K562 (cell line): ENCODE data around the gene KRT77. TPM values are rescaled to one million over a fixed set of nuclear protein-coding genes. Genes with fewer than 3 reads are reported as not detected.

Experiments used
- BACH1 ChIP-seq: fragments of 200-800 bp; sonication (Bioruptor generic); IDR thresholded peaks from 2 replicates; pipeline ENCODE4 v1.6.1; 2016; ENCODE audit warnings: missing genetic modification characterization, missing compliant biosample characterization
- CHD1 ChIP-seq: fragments of 200-600 bp; sonication (generic); IDR thresholded peaks from one replicate; pipeline ENCODE4 v1.6.1; 2012; ENCODE audit warnings: mild to moderate bottlenecking, moderate library complexity, low read length, inconsistent platforms
- JUND ChIP-seq, 2 experiments: IDR thresholded peaks; 2 replicates in 1 of 2; 3 replicates in 1 of 2; pipeline ENCODE4 v1.6.1; 2011; ENCODE audit warnings: borderline replicate concordance in 2 of 2, low read depth in 2 of 2, low read length in 2 of 2, improper control_type of control experiment in 1 of 2, missing biosample characterization in 1 of 2, missing genetic modification characterization in 1 of 2, missing genetic modification reagents in 1 of 2
- MEIS2 ChIP-seq: fragments of 450-650 bp; IDR thresholded peaks from 2 replicates; pipeline ENCODE4 v1.6.1; 2014; ENCODE audit warnings: mild to moderate bottlenecking; ENCODE audit not compliant: partially characterized antibody
- NFIX ChIP-seq: fragments of 250-450 bp; sonication (Bioruptor Pico); IDR thresholded peaks from 2 replicates; pipeline ENCODE4 v1.4.0; 2020; ENCODE audit warnings: low read depth, mild to moderate bottlenecking, moderate library complexity
- SETDB1 ChIP-seq: IDR thresholded peaks from one replicate; pipeline ENCODE4 v1.6.1; 2012; ENCODE audit warnings: low read length, control low read depth, inconsistent platforms
- SRSF9 ChIP-seq: fragments of 200-400 bp; formaldehyde crosslinking; IDR thresholded peaks from 2 replicates; pipeline ENCODE4 v1.6.1; 2017; ENCODE audit warnings: low read depth, low read length, borderline replicate concordance
- ZBTB8A ChIP-seq: fragments of 450-650 bp; IDR thresholded peaks from 2 replicates; pipeline ENCODE4 v1.6.1; 2018; ENCODE audit warnings: mild to moderate bottlenecking, moderate library complexity; ENCODE audit not compliant: partially characterized antibody
- ZC3H4 ChIP-seq: sonication (generic); formaldehyde crosslinking; IDR thresholded peaks from 2 replicates; pipeline ENCODE4 v1.9.0; 2021; ENCODE audit warnings: missing genetic modification reagents, borderline replicate concordance
- ZNF408 ChIP-seq: fragments of 250-450 bp; sonication (Bioruptor Pico); IDR thresholded peaks from 2 replicates; pipeline ENCODE4 v1.4.0; 2020; ENCODE audit warnings: low read depth, mild to moderate bottlenecking, moderate library complexity
- polyA plus RNA-seq, 8 experiments: library from polyadenylated mRNA; depleted of rRNA in 4 of 8; stranded (reverse) in 5 of 8; unstranded in 3 of 8; fragments of >200 nt; fragmentation: Nextera tagmentation in 2 of 8; fragmentation: Illumina TruSeq in 1 of 8; extraction: Ambion mirVana in 2 of 8; extraction: Trizol in 1 of 8; gene quantifications; 2 replicates each; pipeline versions ENCODE4 v1.2.1 to v1.2.3, GENCODE V29; 2011 to 2014; ENCODE audit warnings: inconsistent platforms in 1 of 8, missing spikeins in 1 of 8
- total RNA-seq, 7 experiments: library from RNA; depleted of rRNA in 6 of 7; stranded (reverse); fragments of >200 nt in 6 of 7; fragmentation: Illumina TruSeq in 2 of 7; extraction: Trizol in 2 of 7; gene quantifications; 2 replicates each; pipeline versions ENCODE4 v1.2.1 to v1.2.3, GENCODE V29; 2011 to 2021; ENCODE audit warnings: low replicate concordance in 1 of 7
- TF ChIP-seq, protein P1 (sequence below), 2 experiments: fragments of 450-650 bp in 1 of 2; sonication (generic) in 1 of 2; formaldehyde crosslinking in 1 of 2; IDR thresholded peaks in 1 of 2; conservative IDR thresholded peaks in 1 of 2; 2 replicates each; pipeline versions ENCODE4 v1.6.1 to v1.8.1; 2016 to 2023; ENCODE audit warnings: mild to moderate bottlenecking in 2 of 2, moderate library complexity in 2 of 2, inconsistent platforms in 1 of 2, missing genetic modification reagents in 1 of 2
- TF ChIP-seq, protein P2 (sequence below): fragments of 450-650 bp; IDR thresholded peaks from 2 replicates; pipeline ENCODE4 v1.6.1; 2017; ENCODE audit warnings: antibody characterized with exemption, mild to moderate bottlenecking
- TF ChIP-seq, protein P3 (sequence below): fragments of 450-650 bp; IDR thresholded peaks from 2 replicates; pipeline ENCODE4 v1.6.1; 2016
- TF ChIP-seq, protein P4 (sequence below): IDR thresholded peaks from 2 replicates; pipeline ENCODE4 v1.6.1; 2012; ENCODE audit warnings: low read depth, low read length, improper control_type of control experiment, borderline replicate concordance
- TF ChIP-seq, protein P5 (sequence below): fragments of 450-650 bp; IDR thresholded peaks from 2 replicates; pipeline ENCODE4 v1.7.0; 2016; ENCODE audit warnings: borderline replicate concordance

KRT77 gene
- total and polyA plus RNA-seq, 9 of the 15 experiments (the other 6 are each of a cell fraction or from before 2014, with no cell fraction given) = not detected

DNA sequence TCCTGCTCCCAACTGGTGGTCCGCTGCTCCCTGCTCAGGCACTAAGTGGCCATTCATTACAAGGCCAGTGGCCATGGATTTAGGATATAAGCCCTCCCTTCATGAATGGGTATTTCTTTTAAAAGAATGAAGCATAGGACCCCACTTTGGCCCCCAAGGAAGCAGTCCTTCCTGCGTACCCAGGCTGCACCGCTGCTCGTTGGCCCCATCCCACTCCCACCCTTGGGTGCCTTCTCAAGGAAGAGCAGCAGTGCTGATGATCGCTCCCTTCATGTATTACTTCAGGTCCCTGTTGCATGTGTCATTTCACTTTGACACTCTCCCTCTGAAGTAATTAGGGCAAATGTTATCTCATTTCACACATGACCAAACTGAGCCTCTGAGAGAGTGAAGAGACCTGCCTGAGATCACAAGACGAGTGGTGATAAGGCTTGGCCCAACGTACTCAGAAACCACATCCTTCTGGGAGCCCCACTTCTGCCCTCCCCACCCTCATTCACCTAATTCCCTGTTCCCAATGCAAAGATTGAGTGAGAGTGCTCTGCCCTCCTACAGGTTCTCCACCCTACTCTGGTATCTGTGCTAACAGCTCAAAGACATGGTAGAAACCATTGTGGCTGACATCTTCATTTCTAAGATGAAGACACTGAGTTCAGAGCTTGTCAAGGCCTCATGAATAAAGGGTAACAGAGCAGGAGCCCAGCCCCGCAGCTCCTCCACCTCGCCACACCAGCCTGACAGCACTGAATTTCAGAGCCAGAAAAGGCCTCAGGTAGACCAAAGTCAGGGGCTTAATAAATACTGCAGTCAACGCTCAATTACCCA lies 41.0 kb downstream of the KRT77 start (continued):
- TF ChIP-seq, protein P1, sequence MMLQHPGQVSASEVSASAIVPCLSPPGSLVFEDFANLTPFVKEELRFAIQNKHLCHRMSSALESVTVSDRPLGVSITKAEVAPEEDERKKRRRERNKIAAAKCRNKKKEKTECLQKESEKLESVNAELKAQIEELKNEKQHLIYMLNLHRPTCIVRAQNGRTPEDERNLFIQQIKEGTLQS (IDR thresholded peaks at IDR 0.05) = peak; percentile 77
- TF ChIP-seq, protein P1 (CRISPR knock-in tag; conservative IDR thresholded peaks at IDR 0.05) = no peak
- TF ChIP-seq SRSF9 = no peak
- TF ChIP-seq, protein P2, sequence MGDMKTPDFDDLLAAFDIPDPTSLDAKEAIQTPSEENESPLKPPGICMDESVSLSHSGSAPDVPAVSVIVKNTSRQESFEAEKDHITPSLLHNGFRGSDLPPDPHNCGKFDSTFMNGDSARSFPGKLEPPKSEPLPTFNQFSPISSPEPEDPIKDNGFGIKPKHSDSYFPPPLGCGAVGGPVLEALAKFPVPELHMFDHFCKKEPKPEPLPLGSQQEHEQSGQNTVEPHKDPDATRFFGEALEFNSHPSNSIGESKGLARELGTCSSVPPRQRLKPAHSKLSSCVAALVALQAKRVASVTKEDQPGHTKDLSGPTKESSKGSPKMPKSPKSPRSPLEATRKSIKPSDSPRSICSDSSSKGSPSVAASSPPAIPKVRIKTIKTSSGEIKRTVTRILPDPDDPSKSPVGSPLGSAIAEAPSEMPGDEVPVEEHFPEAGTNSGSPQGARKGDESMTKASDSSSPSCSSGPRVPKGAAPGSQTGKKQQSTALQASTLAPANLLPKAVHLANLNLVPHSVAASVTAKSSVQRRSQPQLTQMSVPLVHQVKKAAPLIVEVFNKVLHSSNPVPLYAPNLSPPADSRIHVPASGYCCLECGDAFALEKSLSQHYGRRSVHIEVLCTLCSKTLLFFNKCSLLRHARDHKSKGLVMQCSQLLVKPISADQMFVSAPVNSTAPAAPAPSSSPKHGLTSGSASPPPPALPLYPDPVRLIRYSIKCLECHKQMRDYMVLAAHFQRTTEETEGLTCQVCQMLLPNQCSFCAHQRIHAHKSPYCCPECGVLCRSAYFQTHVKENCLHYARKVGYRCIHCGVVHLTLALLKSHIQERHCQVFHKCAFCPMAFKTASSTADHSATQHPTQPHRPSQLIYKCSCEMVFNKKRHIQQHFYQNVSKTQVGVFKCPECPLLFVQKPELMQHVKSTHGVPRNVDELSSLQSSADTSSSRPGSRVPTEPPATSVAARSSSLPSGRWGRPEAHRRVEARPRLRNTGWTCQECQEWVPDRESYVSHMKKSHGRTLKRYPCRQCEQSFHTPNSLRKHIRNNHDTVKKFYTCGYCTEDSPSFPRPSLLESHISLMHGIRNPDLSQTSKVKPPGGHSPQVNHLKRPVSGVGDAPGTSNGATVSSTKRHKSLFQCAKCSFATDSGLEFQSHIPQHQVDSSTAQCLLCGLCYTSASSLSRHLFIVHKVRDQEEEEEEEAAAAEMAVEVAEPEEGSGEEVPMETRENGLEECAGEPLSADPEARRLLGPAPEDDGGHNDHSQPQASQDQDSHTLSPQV = no peak; the same call in none of the 2 replicates
- TF ChIP-seq SETDB1 = no peak
- TF ChIP-seq, protein P3, sequence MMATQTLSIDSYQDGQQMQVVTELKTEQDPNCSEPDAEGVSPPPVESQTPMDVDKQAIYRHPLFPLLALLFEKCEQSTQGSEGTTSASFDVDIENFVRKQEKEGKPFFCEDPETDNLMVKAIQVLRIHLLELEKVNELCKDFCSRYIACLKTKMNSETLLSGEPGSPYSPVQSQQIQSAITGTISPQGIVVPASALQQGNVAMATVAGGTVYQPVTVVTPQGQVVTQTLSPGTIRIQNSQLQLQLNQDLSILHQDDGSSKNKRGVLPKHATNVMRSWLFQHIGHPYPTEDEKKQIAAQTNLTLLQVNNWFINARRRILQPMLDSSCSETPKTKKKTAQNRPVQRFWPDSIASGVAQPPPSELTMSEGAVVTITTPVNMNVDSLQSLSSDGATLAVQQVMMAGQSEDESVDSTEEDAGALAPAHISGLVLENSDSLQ = peak; percentile 88
- peak; percentile 51; the same call in 1 of the 2 replicates for TF ChIP-seq BACH1 (tag)
- TF ChIP-seq NFIX (CRISPR knock-in tag) = no peak
- no peak for TF ChIP-seq ZBTB8A
- no peak for TF ChIP-seq CHD1
- TF ChIP-seq, protein P4, sequence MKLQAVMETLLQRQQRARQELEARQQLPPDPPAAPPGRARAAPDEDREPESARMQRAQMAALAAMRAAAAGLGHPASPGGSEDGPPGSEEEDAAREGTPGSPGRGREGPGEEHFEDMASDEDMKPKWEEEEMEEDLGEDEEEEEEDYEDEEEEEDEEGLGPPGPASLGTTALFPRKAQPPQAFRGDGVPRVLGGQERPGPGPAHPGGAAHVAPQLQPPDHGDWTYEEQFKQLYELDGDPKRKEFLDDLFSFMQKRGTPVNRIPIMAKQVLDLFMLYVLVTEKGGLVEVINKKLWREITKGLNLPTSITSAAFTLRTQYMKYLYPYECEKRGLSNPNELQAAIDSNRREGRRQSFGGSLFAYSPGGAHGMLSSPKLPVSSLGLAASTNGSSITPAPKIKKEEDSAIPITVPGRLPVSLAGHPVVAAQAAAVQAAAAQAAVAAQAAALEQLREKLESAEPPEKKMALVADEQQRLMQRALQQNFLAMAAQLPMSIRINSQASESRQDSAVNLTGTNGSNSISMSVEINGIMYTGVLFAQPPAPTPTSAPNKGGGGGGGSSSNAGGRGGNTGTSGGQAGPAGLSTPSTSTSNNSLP = peak; percentile 20; the same call in 1 of the 2 replicates
- TF ChIP-seq, protein P5, sequence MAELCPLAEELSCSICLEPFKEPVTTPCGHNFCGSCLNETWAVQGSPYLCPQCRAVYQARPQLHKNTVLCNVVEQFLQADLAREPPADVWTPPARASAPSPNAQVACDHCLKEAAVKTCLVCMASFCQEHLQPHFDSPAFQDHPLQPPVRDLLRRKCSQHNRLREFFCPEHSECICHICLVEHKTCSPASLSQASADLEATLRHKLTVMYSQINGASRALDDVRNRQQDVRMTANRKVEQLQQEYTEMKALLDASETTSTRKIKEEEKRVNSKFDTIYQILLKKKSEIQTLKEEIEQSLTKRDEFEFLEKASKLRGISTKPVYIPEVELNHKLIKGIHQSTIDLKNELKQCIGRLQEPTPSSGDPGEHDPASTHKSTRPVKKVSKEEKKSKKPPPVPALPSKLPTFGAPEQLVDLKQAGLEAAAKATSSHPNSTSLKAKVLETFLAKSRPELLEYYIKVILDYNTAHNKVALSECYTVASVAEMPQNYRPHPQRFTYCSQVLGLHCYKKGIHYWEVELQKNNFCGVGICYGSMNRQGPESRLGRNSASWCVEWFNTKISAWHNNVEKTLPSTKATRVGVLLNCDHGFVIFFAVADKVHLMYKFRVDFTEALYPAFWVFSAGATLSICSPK = no peak
- TF ChIP-seq ZC3H4 (CRISPR knock-in tag) = no peak
- no peak for TF ChIP-seq ZNF408 (CRISPR knock-in tag)
- TF ChIP-seq JUND (IDR thresholded peaks at IDR 0.05; ENCODE audit: borderline replicate concordance, low read depth, low read length) = peak; percentile 87
- TF ChIP-seq JUND (tag; IDR thresholded peaks at IDR 0.05; ENCODE audit: borderline replicate concordance, low read depth, low read length) = peak; percentile 87; the same call in 2 of the 3 replicates
- peak; percentile 91 for TF ChIP-seq MEIS2
